Hepatocyte (in vitro differentiated cells): ENCODE results near the gene NSUN6.

Source experiments
- CTCF ChIP-seq: fragments of 200-600 bp; sonication (generic); IDR thresholded peaks from 2 replicates; pipeline ENCODE4 v1.5.1; 2016; ENCODE audit warnings: antibody characterized with exemption, mild to moderate bottlenecking; ENCODE audit not compliant: poor library complexity
- EZH2 ChIP-seq: fragments of 200-600 bp; sonication (generic); IDR thresholded peaks from 2 replicates; pipeline ENCODE4 v1.6.1; 2016; ENCODE audit warnings: antibody characterized with exemption, mild to moderate bottlenecking, borderline replicate concordance
- EZH2phosphoT487 ChIP-seq: fragments of 200-600 bp; sonication (generic); IDR thresholded peaks from one replicate; pipeline ENCODE4 v1.6.1; 2018; ENCODE audit warnings: antibody characterized with exemption, mild to moderate bottlenecking, low read depth, moderate library complexity; ENCODE audit not compliant: unreplicated experiment, severe bottlenecking

DNA sequence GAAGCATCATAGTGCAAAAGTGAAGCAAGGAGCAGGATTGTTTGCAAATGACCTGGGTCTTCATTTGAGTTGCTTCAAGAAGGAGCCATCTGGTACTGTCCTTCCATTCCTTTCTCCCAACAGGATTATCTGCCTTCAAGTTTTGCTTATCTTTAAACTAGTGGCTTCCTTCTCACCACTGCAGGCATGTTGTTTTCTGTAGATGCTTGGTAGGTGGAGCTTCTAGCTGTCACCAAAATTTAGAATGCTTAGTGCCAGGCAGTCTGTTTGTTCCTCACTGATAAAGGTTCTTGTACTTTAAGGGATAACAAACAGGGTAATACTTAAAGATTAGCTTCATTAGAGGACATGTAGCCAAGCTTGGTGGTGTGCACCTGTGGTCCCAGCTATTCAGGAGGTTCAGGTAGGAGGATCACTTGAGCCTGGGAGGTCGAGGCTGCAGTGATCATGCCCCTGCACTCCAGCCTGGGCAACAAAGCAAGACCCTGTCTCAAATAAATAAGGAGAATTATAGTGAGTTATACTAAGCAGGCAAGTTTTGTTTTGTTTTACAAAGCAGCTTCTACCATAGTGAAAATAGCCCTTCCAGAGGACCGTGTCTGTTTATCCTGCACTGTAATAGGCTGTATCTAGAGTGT is 13.6 kb upstream of the NSUN6 start:
- TF ChIP-seq CTCF: no peak
- TF ChIP-seq EZH2: no peak
- no peak for TF ChIP-seq EZH2phosphoT487
